NB4 (cell line): ENCODE results near the gene CILP2.

ENCODE experiments used
- CTCF ChIP-seq: IDR thresholded peaks from one replicate; pipeline ENCODE4 v1.5.1; 2012; ENCODE audit warnings: low read depth, low read length
- MAX ChIP-seq: IDR thresholded peaks from 2 replicates; pipeline ENCODE4 v1.6.1; 2011; ENCODE audit warnings: low read depth, low read length
- POLR2A ChIP-seq: IDR thresholded peaks from 2 replicates; pipeline ENCODE4 v1.6.1; 2011; ENCODE audit warnings: mild to moderate bottlenecking; ENCODE audit not compliant: insufficient read length; ENCODE audit errors: extremely low read depth

- TF ChIP-seq CTCF (no peak), MAX (no peak), POLR2A (no peak)
Observed at GRCh38 chr19:19544257-19544953, 6.3 kb downstream of the CILP2 start.
